Keratinocyte (primary cell): ENCODE measurements around the gene MLEC.

Experiments used
- CTCF ChIP-seq, 3 experiments: IDR thresholded peaks in 1 of 3; conservative IDR thresholded peaks in 1 of 3; optimal IDR thresholded peaks in 1 of 3; 2 replicates in 2 of 3; 3 replicates in 1 of 3; pipeline versions ENCODE3 to v1.5.1; 2011; ENCODE audit warnings: low read length in 3 of 3, mild to moderate bottlenecking in 3 of 3, moderate library complexity in 2 of 3, control low read depth in 1 of 3, inconsistent platforms in 1 of 3; ENCODE audit not compliant: insufficient read depth in 2 of 3; ENCODE audit errors: extremely low read depth in 1 of 3
- EZH2 ChIP-seq: IDR thresholded peaks from one replicate; pipeline ENCODE4 v1.6.1; 2012; ENCODE audit warnings: inconsistent platforms, mild to moderate bottlenecking, low read length, moderate library complexity

DNA sequence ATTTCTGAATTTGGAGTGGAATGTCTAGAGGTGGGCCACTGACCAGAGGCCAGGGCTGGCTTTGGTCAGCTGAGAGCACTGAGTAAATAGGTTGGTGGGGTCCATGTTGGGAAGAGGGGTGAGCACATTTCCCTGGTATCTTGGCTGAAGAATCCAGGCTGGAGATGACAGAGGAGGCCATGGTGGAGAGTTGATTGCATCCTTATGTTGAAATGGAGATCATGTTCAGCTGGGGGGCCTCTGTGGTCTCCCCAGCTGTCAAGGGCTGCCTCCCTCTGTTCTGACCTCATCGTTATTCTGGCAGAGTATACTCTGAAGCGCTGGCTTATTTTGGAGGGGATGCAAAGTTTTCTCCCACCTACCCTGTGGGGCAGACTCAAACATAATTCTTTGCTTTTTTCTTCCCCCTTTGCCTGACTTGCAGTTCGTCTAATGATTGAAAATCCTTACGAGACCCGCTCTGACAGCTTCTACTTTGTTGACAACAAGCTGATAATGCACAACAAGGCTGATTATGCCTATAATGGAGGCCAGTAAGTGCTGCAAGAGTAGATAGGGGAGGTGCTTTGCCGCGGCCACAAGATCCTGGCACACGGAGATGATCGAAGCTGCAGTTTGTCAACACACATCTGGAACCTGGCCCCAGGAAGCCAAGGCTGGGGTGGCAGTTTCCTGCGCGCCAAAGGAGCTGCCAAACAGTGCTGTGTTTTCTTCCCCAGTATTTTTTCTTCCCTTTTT, 32.7 kb downstream of the MLEC start:
- TF ChIP-seq CTCF (optimal IDR thresholded peaks at IDR 0.05 in 1 of 3, IDR thresholded peaks at IDR 0.05 in 1 of 3, conservative IDR thresholded peaks at IDR 0.05 in 1 of 3; ENCODE audit: extremely low read depth in 1 of 3, insufficient read depth in 2 of 3, low read length in 3 of 3) (no peak), EZH2 (no peak)
